ENCODE data around the gene MAP6D1. TPM values are rescaled to one million over a fixed set of nuclear protein-coding genes. Genes with fewer than 3 reads are reported as not detected.

The MAP6D1 gene
- total RNA-seq, 1 experiment from 2014 or later: 1.7 TPM

GRCh38 chr3:183823963-183824362 lies 1.4 kb downstream of the MAP6D1 start:
- no peak for DNase-seq (ENCODE audit: low read depth)

GRCh38 chr3:183822631-183823030 lies 2.7 kb downstream of the MAP6D1 start:
- no peak for DNase-seq (ENCODE audit: low read depth)

GRCh38 chr3:183819831-183820230 lies 5.5 kb downstream of the MAP6D1 start:
- no peak for DNase-seq (ENCODE audit: low read depth)

- no peak for DNase-seq (ENCODE audit: low read depth)
Measured at GRCh38 chr3:183818706-183819624, 6.4 kb downstream of the MAP6D1 start.

GRCh38 chr3:183818041-183818620 lies 7.2 kb downstream of the MAP6D1 start:
- DNase-seq (ENCODE audit: low read depth): no peak

- DNase-seq (ENCODE audit: low read depth): no peak
Measured at GRCh38 chr3:183817639-183818038, 7.7 kb downstream of the MAP6D1 start.

GRCh38 chr3:183816681-183817510 lies 8.5 kb downstream of the MAP6D1 start:
- DNase-seq (ENCODE audit: low read depth): no peak

- DNase-seq (ENCODE audit: low read depth): no peak
Measured at GRCh38 chr3:183815951-183816475, 9.4 kb downstream of the MAP6D1 start.

GRCh38 chr3:183815563-183815940 lies 9.8 kb downstream of the MAP6D1 start:
- no peak for DNase-seq (ENCODE audit: low read depth)

GRCh38 chr3:183814240-183814639 lies 11.1 kb downstream of the MAP6D1 start:
- no peak for DNase-seq (ENCODE audit: low read depth)

- no peak for DNase-seq (ENCODE audit: low read depth)
Measured at GRCh38 chr3:183812761-183813445, 12.5 kb downstream of the MAP6D1 start.

- DNase-seq (ENCODE audit: low read depth): no peak
Measured at GRCh38 chr3:183811638-183812037, 13.7 kb downstream of the MAP6D1 start.

- no peak for DNase-seq (ENCODE audit: low read depth)
Measured at GRCh38 chr3:183810643-183811594, 14.5 kb downstream of the MAP6D1 start.

GRCh38 chr3:183809270-183809669 lies 16.1 kb downstream of the MAP6D1 start:
- no peak for DNase-seq (ENCODE audit: low read depth)

- no peak for DNase-seq (ENCODE audit: low read depth)
Measured at GRCh38 chr3:183808355-183808754, 17.0 kb downstream of the MAP6D1 start.

- DNase-seq (ENCODE audit: low read depth): no peak
Measured at GRCh38 chr3:183807881-183808280, 17.5 kb downstream of the MAP6D1 start.

GRCh38 chr3:183807209-183807728 lies 18.1 kb downstream of the MAP6D1 start:
- no peak for DNase-seq (ENCODE audit: low read depth)

GRCh38 chr3:183802989-183803388 lies 22.4 kb downstream of the MAP6D1 start:
- no peak for DNase-seq (ENCODE audit: low read depth)

- no peak for DNase-seq (ENCODE audit: low read depth)
Measured at GRCh38 chr3:183801601-183802000, 23.8 kb downstream of the MAP6D1 start.

- DNase-seq (ENCODE audit: low read depth): no peak
Measured at GRCh38 chr3:183800243-183800863, 25.0 kb downstream of the MAP6D1 start.

All from Daoy (cell line).